ENCODE measurements around the gene TMEM52B.
A peak's percentile ranks its signal among the peaks of the same experiment; 100 is the strongest.

GRCh38 chr12:10153271-10154144 lies 25.3 kb upstream of the TMEM52B start:
- TF ChIP-seq ZFP41 (tag by site-specific recombination; IDR thresholded peaks at IDR 0.05; ENCODE audit: borderline replicate concordance) (no peak), ZNF121 (tag by site-specific recombination; IDR thresholded peaks at IDR 0.05) (no peak), REPIN1 (tag by site-specific recombination; IDR thresholded peaks at IDR 0.05; ENCODE audit: low read depth) (no peak), ZNF335 (tag by site-specific recombination; conservative IDR thresholded peaks at IDR 0.05) (peak; percentile 67), ZNF274 (IDR thresholded peaks at IDR 0.05; ENCODE audit: low read length) (no peak), ZNF274 (tag by site-specific recombination; IDR thresholded peaks at IDR 0.05; ENCODE audit: borderline replicate concordance) (no peak), CTCF (tag by site-specific recombination; IDR thresholded peaks at IDR 0.05) (peak; percentile 76), SP2 (tag by site-specific recombination; IDR thresholded peaks at IDR 0.05) (no peak), ZBTB17 (tag by site-specific recombination; IDR thresholded peaks at IDR 0.05) (peak; percentile 85), REST (tag by site-specific recombination; IDR thresholded peaks at IDR 0.05) (no peak), ZNF175 (tag by site-specific recombination; IDR thresholded peaks at IDR 0.05) (no peak), PRDM10 (tag by site-specific recombination; IDR thresholded peaks at IDR 0.05) (peak; percentile 37; the same call in 1 of the 2 replicates), YY1 (tag by site-specific recombination; IDR thresholded peaks at IDR 0.05) (no peak), ZNF776 (tag by site-specific recombination; IDR thresholded peaks at IDR 0.05; ENCODE audit: borderline replicate concordance) (no peak), ZNF114 (tag by site-specific recombination; IDR thresholded peaks at IDR 0.05) (no peak)

Data from HEK293 (cell line).